Posterior vena cava (tissue), 2 donors: ENCODE measurements around the gene EML4. TPM values are rescaled to one million over a fixed set of nuclear protein-coding genes. Genes with fewer than 3 reads are reported as not detected.
"Not testable (repeated sequence)": the region's sequence is repeated elsewhere in the genome, so short reads cannot be mapped to it uniquely, and the experiment has no call there.

Source experiments
- DNase-seq: peaks from one replicate; pipeline ENCODE4 v3.0.0-alpha.2; 2020; ENCODE audit warnings: low spot score
- intact Hi-C, 2 donors: fragments of 100-400 bp; cut with DNase I; formaldehyde crosslinking; loops; one replicate each; pipeline versions ENCODE4 v1.14.1 to v1.14.2; 2022 to 2023
- long read RNA-seq, 2 donors: library from polyadenylated mRNA; unstranded; transcript quantifications; one replicate each; pipeline ENCODE4 v2.0.0, GENCODE V29; 2020 to 2021
- total RNA-seq, 2 donors: library from RNA; stranded (reverse); fragmentation: NEBNext Ultra II Directional; extraction: Animal tissue kit (Norgen Biotek cat#: 25700); gene quantifications; one replicate each; pipeline ENCODE4 v1.2.1, GENCODE V29; 2021
- donor health status: DM: yes; HTN: yes; CAD: no.
- donor health status: DM: yes; HTN: yes; CAD: no.

EML4 gene, protein sequence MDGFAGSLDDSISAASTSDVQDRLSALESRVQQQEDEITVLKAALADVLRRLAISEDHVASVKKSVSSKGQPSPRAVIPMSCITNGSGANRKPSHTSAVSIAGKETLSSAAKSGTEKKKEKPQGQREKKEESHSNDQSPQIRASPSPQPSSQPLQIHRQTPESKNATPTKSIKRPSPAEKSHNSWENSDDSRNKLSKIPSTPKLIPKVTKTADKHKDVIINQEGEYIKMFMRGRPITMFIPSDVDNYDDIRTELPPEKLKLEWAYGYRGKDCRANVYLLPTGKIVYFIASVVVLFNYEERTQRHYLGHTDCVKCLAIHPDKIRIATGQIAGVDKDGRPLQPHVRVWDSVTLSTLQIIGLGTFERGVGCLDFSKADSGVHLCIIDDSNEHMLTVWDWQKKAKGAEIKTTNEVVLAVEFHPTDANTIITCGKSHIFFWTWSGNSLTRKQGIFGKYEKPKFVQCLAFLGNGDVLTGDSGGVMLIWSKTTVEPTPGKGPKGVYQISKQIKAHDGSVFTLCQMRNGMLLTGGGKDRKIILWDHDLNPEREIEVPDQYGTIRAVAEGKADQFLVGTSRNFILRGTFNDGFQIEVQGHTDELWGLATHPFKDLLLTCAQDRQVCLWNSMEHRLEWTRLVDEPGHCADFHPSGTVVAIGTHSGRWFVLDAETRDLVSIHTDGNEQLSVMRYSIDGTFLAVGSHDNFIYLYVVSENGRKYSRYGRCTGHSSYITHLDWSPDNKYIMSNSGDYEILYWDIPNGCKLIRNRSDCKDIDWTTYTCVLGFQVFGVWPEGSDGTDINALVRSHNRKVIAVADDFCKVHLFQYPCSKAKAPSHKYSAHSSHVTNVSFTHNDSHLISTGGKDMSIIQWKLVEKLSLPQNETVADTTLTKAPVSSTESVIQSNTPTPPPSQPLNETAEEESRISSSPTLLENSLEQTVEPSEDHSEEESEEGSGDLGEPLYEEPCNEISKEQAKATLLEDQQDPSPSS
- total RNA-seq = 10 to 100 TPM; 33.9 to 36.6 TPM
- long read RNA-seq, donor 1, full-length matches to known transcripts = 2 of 6 reads
- long read RNA-seq, donor 1, partial matches to known transcripts = 2 of 6 reads
- long read RNA-seq, donor 1, other reads (novel, unspliced or antisense) = 2 of 6 reads
- long read RNA-seq, donor 2, partial matches to known transcripts = 3 of 7 reads
- long read RNA-seq, donor 2, other reads (novel, unspliced or antisense) = 4 of 7 reads

DNA sequence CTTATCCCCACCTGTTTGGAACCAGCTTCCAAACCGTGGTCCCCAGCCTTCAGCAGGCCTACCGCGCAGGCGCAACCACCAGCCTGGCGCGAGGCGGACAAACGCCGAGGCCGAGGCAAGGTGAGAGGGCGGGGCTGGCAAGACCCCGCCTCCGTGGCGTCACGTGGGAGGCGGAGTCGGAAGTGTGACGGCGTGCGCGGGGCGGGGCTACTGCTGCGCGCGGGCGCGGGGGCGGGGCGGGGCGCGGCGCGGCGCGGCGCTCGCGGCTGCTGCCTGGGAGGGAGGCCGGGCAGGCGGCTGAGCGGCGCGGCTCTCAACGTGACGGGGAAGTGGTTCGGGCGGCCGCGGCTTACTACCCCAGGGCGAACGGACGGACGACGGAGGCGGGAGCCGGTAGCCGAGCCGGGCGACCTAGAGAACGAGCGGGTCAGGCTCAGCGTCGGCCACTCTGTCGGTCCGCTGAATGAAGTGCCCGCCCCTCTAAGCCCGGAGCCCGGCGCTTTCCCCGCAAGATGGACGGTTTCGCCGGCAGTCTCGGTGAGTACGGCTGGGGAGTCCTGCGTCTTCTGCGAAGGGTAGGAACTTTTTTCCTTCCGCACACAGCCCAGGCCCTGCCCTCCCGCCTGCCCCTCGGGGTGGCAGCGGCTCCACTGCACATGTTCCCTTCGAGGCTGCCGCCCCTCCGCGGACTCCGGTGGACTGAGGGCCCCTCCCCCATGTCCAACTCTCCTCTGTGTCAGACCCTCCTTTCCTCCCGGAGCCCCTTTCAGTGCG is at the start of gene EML4:
Gene EML4 (plus strand): TSS at position 254 of the 774 bp plus-strand sequence. CDS start 259 bp downstream, at position 513.
- intact Hi-C loops = loop anchor here in 1 of 2 donors (5.0 kb wide), 1 partner anchor 37 kb away; no protein-coding TSS in a partner anchor
- DNase-seq = peak; percentile 97

DNA sequence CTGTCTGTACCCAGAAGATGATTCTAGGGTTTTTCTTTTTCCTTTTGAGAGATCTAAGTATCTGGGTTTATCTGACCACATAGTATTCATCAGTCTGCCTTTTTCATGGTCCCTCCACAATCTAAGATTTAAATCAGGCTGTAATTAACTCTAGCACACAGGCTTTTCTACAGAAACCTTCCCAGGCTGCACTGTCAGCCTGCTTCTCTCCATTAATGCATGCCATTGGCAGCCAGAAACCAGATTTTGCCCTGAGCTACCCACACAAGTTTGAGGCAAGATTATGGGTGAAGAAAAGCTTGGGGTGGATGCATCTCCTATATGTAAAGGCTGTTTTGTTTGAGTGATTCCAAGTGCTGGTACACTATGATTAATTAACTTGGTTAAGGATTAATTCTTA is 45.7 kb upstream of the EML4 start:
- intact Hi-C loops = no loop called here
- no peak for DNase-seq

DNA sequence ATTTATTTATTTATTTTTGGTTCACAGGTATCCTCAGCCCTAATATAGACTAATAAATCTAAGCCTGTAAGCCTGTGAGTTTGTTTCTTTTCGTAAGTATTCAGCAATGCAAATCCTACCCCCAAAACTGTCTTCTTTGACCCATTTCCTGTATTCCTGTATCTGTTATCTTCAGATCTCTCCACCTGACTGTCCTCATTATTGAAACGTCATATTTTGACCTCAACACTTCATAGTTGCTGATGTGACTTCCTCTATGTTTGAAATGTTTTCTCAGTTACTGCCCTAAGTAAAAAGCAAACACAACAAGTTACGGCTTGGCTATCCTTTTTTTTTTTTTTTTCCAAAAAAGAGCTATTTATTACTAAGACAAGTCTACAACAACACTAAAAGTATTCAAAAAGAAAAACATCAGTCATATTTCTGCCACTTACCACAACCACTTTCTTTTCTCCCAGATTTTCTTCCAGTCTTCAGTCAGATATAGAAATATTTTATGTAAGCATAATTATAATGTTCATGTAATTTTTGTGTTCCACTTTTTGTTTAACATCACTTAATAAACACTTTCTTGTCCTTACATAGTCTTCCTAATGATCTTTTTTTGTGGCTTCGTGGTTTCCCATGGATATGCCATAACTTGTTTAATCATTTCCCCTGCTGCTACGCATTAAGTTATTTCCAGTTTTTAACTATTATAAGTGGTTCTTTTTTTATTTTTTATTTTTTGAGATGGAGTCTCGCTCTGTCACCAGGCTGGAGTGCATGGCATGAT is 45.0 kb upstream of the EML4 start:
- DNase-seq = no peak
- intact Hi-C loops = no loop called here

DNA sequence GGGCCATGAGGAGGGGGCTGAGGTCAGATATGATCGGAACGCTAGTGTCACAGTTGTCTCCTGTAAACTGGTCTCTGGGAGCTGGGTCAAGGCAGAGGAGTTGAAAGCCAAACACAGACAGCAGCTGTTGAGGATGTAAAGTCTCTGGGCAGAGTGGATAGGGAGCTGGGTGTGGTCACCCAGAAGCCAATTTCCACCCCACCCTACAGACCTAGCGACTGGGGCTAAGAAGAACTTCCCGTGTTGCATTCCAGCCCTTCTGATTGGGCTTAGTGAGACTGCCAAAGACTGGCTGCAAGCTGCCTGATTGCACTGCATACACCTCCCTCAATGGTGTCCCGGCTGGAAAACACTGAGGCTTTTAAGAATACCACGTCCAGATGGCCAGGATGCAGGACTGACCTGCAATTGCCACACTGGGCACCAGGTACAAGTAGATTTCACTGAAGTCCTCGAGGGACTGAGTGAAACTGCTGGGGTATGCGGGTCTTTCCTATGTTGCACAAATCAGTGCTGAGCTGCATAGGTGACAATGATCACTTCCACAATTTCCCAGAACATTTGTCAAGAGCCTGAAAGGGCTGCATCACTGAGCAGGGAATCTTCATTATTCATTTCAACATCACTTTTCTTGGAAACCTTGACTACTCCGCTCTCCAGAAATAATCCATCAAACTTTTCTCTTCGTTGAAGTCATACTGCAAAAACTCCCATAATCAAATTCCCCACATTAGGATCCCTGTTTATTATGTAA is 43.1 kb upstream of the EML4 start:
- intact Hi-C loops = no loop called here
- no peak for DNase-seq

DNA sequence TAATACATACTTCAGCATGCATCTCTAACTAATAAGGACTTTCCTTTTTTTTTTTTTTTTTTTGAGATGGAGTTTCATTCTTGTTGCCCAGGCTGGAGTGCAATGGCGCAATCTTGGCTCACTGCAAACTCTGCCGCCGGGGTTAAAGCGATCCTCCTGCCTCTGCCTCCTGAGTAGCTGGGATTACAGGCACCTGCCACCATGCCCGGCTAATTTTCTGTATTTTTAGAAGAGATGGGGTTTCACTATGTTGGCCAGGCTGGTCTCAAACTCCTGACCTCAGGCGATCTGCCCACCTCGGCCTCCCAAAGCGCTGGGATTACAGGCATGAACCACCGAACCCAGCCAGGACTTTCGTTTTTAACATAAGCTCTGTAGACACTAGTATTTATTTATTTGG is 42.3 kb upstream of the EML4 start:
- DNase-seq, intact Hi-C loops: not testable (repeated sequence)

DNA sequence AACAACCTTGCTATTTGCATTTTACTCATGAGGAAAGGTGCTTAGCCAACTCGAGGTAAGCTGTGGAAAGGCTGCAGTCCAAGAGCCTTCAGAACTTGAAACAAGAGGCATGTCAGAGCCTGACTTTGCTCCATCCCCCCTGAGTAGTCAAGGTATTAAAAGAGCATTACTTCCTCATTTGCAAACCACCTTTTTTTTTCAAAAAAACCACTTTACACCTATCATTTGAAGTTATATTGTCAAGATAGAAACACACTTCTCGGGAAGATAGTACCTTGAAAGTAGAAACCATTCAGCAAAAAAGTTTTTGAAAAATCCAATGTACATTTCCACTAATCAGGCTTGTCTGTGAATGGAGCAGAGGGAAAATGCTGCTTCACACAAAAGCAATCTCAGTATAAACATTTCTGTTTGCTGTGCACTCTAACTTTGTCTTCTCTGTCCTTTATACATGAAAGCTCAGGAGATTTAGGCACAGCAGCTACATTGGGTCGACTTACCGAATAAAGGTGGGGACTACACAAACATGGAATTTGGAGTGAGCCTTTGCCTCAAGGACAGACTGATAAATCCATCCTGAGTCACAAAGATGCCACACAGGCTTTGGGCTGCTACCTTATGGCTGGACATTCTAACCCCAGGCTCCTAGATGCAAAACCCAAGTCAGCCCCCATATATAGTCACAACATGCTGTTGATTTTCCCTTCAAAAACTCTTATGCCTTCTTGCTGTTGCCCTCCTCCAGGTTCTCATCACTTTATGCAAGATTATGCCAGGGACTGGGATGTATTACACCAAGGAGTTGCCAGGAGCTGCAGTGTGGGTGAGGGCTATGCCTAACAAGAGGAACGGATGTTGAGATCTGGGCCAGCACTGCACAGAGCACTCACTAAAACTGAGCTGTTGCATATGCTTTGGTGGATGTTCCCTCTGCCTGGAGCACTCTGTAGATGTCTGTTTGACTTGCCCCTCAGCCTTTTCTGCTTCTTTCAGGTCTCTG is 41.4 kb upstream of the EML4 start:
- intact Hi-C loops = no loop called here
- no peak for DNase-seq

DNA sequence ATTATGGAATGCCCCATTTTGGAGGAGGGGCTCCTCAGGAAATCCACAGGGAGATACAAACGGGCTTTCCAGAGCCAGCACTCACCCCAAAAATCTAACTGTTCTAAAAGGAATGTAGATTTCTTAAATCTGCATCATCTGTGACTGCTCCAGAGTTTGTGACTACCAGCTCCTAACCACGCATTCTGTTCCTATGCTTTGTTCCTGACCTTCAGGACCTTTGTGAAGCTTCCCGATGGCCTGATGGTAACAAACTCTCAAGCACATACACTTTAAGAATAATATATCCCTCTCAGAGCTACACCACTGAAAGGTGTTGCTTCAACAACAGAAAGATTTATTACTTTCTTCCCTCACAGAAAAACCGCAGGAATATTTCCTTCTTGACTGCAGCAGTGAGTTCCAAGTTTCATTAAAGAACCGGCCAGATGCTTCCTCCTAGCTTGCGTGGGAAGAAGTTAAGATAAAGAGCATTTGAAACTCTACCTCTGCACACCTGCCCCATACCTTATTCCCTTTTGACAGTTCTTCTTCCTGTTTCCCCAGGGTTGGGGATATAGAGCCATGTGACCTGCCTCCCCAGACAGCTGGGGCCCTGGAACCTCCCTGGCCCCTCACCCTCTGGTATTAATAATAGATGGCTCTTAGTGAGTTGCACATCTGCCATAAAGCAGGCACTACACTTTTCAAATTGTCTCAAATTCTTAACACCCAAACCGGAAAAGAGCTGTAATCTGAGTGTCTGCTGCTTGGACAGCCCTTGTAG is 40.2 kb upstream of the EML4 start:
- intact Hi-C loops = no loop called here

DNA sequence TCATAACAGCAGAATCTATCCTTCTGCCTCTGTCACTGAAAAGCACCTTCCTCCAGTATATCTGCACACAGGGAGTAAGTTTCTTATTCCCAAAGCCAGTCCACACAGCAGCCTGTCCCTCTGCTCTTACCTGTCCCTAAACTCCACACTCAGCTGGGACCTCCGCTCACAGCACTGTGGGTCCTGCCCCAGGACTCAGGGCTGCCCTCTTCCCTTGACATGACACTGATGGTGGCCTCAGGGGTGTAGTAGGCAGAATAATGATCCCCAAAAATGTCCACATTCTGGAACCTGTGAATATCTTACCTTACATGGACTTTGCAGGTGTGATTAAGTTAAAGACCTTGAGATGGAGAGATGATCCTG is 39.7 kb upstream of the EML4 start:
- intact Hi-C loops = no loop called here
- DNase-seq = no peak

More for the DNA sequence above, 40.2 kb upstream of the EML4 start:
- DNase-seq = no peak

DNA sequence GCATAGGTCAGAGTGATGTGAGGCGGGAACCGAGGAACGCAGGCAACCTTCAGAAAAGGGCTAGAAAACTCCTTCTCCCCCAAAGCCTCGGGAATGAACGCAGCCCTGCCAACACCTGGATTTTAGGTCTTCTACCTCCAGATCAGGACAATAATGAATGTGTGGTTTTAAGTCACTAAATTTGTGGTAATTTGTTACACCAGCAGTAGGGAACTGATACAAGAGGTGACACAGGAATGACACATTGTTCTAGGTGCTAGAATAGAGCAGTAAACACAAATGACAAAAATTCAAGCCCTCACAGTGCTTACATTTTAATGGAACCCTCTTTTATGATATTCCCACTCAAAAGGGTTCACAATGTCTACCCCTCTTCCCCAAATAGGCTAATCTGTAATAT is 39.2 kb upstream of the EML4 start:
- no peak for DNase-seq
- intact Hi-C loops = loop anchor here in 1 of 2 donors (5.0 kb wide), 1 partner anchor 37 kb away; the partner anchor contains the start of gene EML4

DNA sequence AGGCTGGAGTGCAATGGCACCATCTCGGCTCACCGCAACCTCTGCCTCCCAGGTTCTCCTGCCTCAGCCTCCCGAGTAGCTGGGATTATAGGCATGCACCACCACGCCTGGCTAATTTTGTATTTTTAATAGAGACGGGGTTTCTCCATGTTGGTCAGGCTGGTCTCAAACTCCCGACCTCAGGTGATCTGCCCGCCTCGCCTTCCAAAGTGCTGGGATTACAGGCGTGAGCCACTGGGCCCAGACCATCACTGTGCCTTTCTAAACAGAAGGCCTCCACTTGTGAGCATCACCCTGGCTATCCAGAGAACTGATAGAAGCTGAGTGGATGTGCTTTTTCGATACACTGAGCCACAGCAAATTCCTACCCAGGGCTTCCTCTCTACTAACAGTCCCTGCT is 38.3 kb upstream of the EML4 start:
- intact Hi-C loops = loop anchor here in 1 of 2 donors (5.0 kb wide), 1 partner anchor 36 kb away; the partner anchor contains the start of gene EML4
- DNase-seq = not testable (repeated sequence)

DNA sequence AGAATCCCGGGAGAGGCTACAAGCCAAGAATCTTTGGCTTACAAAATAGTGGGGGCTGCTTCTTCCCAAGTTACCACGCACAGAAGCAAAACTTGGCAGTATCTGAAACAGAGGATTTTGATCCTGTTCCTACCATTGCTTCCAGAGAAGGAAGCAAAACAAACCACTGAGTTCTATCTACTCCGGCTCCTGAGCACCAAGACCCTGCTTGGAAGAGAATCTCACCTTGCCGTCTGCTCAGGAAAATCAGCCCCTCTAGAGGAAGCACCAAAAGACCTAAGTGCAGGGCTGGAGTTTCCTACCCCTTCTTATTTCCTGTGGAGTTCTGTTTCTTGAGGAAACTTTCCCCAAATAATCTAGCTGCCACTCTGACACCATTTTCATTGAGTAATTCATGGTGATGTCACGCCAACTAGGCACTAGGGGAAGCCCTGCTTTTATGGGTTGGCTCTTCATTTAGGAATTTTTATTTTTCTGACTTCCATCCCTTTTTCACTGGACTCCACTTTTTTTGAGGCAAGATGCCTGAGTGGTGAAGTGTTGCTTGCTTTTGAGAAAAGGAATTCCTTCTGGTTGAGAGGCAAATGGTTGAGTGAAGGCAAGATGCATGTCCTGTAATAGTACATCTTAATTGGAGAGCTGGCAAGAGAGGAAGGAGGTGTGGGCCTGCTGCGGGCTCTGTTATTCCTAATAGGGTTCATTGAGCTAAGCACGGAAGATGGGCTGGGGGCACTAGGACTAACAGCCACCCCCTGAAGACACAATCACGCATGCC is 36.8 kb upstream of the EML4 start:
- intact Hi-C loops = loop anchor here in 1 of 2 donors (5.0 kb wide), 1 partner anchor 35 kb away; the partner anchor contains the start of gene EML4
- DNase-seq = no peak

DNA sequence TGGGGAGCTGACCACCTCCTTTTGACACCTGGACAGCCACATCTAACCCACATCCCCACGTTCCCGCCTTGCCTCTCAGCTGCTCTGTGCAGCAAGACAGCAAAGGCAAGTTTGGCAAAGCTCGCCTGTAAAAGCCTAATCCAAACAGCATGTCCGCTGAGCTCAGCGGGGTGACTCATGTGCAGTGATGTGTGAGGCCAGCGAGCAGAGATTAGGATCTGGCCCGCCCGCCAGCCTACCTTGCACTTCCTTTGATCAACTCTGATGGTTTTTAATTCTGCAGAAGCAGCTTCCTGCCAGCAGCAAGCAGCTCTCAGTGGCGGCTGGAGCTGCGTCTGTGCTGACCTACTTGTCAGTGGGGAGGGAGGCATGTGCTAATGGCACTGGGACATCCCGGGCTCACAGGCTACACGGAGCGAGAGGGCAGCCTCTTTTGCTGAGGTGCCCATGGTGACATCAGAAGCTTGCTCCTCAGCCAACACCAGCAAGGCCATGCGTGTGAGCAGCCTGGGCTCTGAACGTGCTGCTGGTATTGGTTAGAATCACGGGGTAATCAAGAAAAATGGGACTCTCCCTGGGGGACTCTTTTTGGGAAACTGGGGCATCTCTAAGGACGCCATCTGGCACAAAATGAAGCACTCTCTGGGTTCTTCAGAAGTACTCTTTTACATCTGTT is 36.0 kb upstream of the EML4 start:
- DNase-seq = peak; percentile 95
- intact Hi-C loops = loop anchor here in 1 of 2 donors (5.0 kb wide), 1 partner anchor 34 kb away; the partner anchor contains the start of gene EML4

DNA sequence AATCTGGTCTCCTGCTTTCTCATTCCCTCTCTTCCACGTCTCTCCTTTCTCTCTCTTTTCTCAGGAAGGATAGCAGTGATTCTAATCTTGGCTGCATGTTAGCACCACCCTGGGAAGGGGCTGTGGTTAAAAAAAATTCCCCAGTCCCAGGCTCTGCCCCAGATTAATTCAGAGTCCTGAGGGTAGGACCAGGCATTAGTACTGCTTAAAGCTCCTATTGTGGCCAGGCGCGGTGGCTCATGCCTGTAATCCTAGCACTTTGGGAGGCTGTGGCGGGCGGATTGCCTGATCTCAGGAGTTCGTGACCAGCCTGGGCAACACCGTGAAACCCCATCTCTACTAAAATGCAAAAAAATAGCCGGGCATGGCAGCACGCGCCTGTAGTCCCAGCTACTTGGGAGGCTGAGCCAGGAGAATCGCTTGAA is 35.4 kb upstream of the EML4 start:
- DNase-seq = no peak
- intact Hi-C loops = loop anchor here in 1 of 2 donors (5.0 kb wide), 1 partner anchor 34 kb away; the partner anchor contains the start of gene EML4
